ENCODE results near the gene HUS1.
"Not testable (repeated sequence)": the region's sequence is repeated elsewhere in the genome, so short reads cannot be mapped to it uniquely, and the experiment has no call there.

HUS1 gene

DNA sequence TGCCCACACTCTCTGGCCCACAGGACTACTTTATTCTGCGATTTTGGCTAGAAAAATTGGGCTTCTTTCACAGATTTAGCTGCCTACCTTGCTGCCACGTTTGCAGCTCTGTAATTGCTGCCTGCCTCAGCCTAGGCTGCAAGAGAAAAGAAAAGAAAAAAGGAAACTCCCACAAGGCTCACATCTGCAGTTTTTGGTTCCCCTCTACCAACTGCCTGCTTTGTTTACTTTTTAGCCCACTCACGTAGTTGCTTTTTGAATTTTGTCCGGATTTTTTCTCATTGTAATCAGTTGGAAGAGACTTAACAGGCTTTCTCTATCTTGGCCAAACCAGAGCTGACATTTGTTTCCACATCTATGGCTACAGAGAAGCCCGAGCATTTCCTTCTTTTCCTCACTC lies 25.2 kb upstream of the HUS1 start:
- Histone ChIP-seq H3K27me3 (ENCODE audit: control insufficient read depth, low read length) (peaks cover 12% of the 10 kb centered on the region), H3K4me1 (ENCODE audit: control insufficient read depth, low read length) (no peaks in the 10 kb centered on the region), H4K20me1 (ENCODE audit: control insufficient read depth, insufficient read depth, low read depth, low read length) (no peaks in the 10 kb centered on the region), H3K9me3 (ENCODE audit: control insufficient read depth, insufficient read depth, low read length) (no peaks in the 10 kb centered on the region), H3K36me3 (ENCODE audit: control insufficient read depth, low read length) (no peaks in the 10 kb centered on the region), H3K27ac (ENCODE audit: low read depth, low read length) (no peak overlapping the region), H3K79me2 (ENCODE audit: control insufficient read depth, low read length) (no peaks in the 10 kb centered on the region), H3K4me2 (ENCODE audit: low read length) (no peak overlapping the region), H3K9me2 (replicated peaks; ENCODE audit: control insufficient read depth, low read length) (no peaks in the 10 kb centered on the region), H3K4me3 (ENCODE audit: low read length) (no peak overlapping the region), H3F3A (ENCODE audit: control insufficient read depth, insufficient read depth) (no peaks in the 10 kb centered on the region)
- TF ChIP-seq EZH2phosphoT487 (IDR thresholded peaks at IDR 0.05; ENCODE audit: borderline replicate concordance, low read length) (no peak), CTCF (IDR thresholded peaks at IDR 0.05; ENCODE audit: low read depth, low read length, poor library complexity, severe bottlenecking) (no peak)

DNA sequence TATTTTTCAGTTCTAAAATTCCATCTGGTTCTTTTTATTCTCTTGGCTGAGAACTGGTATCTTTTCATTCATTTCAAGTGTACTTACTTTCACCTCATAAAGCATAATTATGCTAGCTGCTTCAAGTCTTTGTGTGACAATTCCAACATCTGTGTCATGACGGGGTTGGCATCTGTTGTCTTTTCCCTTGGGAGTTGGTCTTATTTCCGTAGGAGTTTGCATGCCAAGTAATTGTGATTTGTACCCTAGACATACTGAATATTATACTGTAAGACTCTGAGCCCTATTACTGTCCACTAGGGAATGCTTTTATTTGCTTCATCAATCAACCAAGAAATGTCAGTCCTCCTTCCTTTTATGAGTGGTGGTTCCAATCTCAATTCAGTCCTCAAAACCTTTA lies 24.6 kb upstream of the HUS1 start:
- H3F3A ChIP-seq (ENCODE audit: control insufficient read depth, insufficient read depth) = no peaks in the 10 kb centered on the region
- H3K9me2 ChIP-seq (replicated peaks; ENCODE audit: control insufficient read depth, low read length) = no peaks in the 10 kb centered on the region
- no peaks in the 10 kb centered on the region for H3K4me1 ChIP-seq (ENCODE audit: control insufficient read depth, low read length)
- H3K9me3 ChIP-seq (ENCODE audit: control insufficient read depth, insufficient read depth, low read length) = no peaks in the 10 kb centered on the region
- H3K4me3 ChIP-seq (ENCODE audit: low read length) = no peak overlapping the region
- H3K27ac ChIP-seq (ENCODE audit: low read depth, low read length) = no peak overlapping the region
- H3K4me2 ChIP-seq (ENCODE audit: low read length) = no peak overlapping the region
- no peak for TF ChIP-seq CTCF (IDR thresholded peaks at IDR 0.05; ENCODE audit: low read depth, low read length, poor library complexity, severe bottlenecking)
- no peak for TF ChIP-seq EZH2phosphoT487 (IDR thresholded peaks at IDR 0.05; ENCODE audit: borderline replicate concordance, low read length)
- peaks cover 12% of the 10 kb centered on the region for H3K27me3 ChIP-seq (ENCODE audit: control insufficient read depth, low read length)
- no peaks in the 10 kb centered on the region for H3K79me2 ChIP-seq (ENCODE audit: control insufficient read depth, low read length)
- no peaks in the 10 kb centered on the region for H3K36me3 ChIP-seq (ENCODE audit: control insufficient read depth, low read length)
- H4K20me1 ChIP-seq (ENCODE audit: control insufficient read depth, insufficient read depth, low read depth, low read length) = no peaks in the 10 kb centered on the region

- H3K36me3 ChIP-seq (ENCODE audit: control insufficient read depth, low read length); H3K4me2 ChIP-seq (ENCODE audit: low read length); H3K79me2 ChIP-seq (ENCODE audit: control insufficient read depth, low read length); H3K9me3 ChIP-seq (ENCODE audit: control insufficient read depth, insufficient read depth, low read length); H3K4me1 ChIP-seq (ENCODE audit: control insufficient read depth, low read length); H3K4me3 ChIP-seq (ENCODE audit: low read length); H3K27ac ChIP-seq (ENCODE audit: low read depth, low read length); H3F3A ChIP-seq (ENCODE audit: control insufficient read depth, insufficient read depth); H4K20me1 ChIP-seq (ENCODE audit: control insufficient read depth, insufficient read depth, low read depth, low read length); H3K9me2 ChIP-seq (replicated peaks; ENCODE audit: control insufficient read depth, low read length): not testable (repeated sequence)
- peaks cover 16% of the 10 kb centered on the region for H3K27me3 ChIP-seq (ENCODE audit: control insufficient read depth, low read length)
These were observed 20.7 kb upstream of the HUS1 start for GRCh38 chr7:48000164-48000563.

GRCh38 chr7:47999413-47999812 lies 20.0 kb upstream of the HUS1 start:
- no peaks in the 10 kb centered on the region for H4K20me1 ChIP-seq (ENCODE audit: control insufficient read depth, insufficient read depth, low read depth, low read length)
- no peaks in the 10 kb centered on the region for H3F3A ChIP-seq (ENCODE audit: control insufficient read depth, insufficient read depth)
- H3K36me3 ChIP-seq (ENCODE audit: control insufficient read depth, low read length) = no peaks in the 10 kb centered on the region
- TF ChIP-seq EZH2phosphoT487 (IDR thresholded peaks at IDR 0.05; ENCODE audit: borderline replicate concordance, low read length) = no peak
- TF ChIP-seq CTCF (IDR thresholded peaks at IDR 0.05; ENCODE audit: low read depth, low read length, poor library complexity, severe bottlenecking) = no peak
- H3K4me1 ChIP-seq (ENCODE audit: control insufficient read depth, low read length) = no peaks in the 10 kb centered on the region
- no peak overlapping the region for H3K4me2 ChIP-seq (ENCODE audit: low read length)
- H3K79me2 ChIP-seq (ENCODE audit: control insufficient read depth, low read length) = no peaks in the 10 kb centered on the region
- H3K9me3 ChIP-seq (ENCODE audit: control insufficient read depth, insufficient read depth, low read length) = no peaks in the 10 kb centered on the region
- H3K27ac ChIP-seq (ENCODE audit: low read depth, low read length) = no peak overlapping the region
- H3K4me3 ChIP-seq (ENCODE audit: low read length) = no peak overlapping the region
- no peaks in the 10 kb centered on the region for H3K9me2 ChIP-seq (replicated peaks; ENCODE audit: control insufficient read depth, low read length)
- H3K27me3 ChIP-seq (ENCODE audit: control insufficient read depth, low read length) = peaks cover 10% of the 10 kb centered on the region; the same call in 1 of the 2 replicates
